IPS DF 4.7 (cell line): ENCODE results near the gene PDZRN4.
"Not testable (repeated sequence)": the region's sequence is repeated elsewhere in the genome, so short reads cannot be mapped to it uniquely, and the experiment has no call there.

ENCODE experiments used
- DNase-seq: peaks from one replicate; pipeline ENCODE4 v3.0.0-alpha.2; 2013; ENCODE audit warnings: low spot score; ENCODE audit errors: extremely low read depth

PDZRN4 gene

DNA sequence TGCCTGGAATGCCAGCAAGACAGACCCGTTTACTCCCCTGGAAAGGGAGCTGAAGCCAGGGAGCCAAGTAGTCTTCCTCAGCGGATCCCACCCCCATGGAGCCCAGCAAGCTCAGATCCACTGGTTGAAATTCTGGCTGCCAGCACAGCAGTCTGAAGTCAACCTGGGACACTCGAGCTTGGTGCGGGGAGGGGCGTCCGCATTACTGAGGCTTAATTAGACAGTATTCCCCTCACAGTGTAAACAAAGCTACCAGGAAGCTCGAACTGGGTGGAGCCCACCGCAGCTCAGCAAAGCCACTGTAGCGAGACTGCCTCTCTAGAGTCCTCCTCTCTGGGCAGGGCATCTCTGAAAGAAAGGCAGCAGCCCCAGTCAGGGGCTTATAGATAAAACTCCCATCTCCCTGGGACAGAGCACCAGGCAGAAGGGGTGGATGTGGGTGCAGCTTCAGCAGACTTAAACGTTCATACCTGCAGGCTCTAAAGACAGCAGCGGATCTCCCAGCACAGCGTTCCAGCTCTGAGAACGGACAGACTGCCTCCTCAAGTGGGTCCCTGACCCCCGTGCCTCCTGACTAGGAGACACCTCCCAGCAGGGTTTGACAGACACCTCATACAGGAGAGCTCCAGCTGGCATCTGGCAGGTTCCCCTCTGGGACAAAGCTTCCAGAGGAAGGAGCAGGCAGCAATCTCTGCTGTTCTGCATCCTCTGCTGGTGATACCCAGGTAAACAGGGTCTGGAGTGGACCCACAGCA lies 92.4 kb downstream of the PDZRN4 start:
- not testable (repeated sequence) for DNase-seq

DNA sequence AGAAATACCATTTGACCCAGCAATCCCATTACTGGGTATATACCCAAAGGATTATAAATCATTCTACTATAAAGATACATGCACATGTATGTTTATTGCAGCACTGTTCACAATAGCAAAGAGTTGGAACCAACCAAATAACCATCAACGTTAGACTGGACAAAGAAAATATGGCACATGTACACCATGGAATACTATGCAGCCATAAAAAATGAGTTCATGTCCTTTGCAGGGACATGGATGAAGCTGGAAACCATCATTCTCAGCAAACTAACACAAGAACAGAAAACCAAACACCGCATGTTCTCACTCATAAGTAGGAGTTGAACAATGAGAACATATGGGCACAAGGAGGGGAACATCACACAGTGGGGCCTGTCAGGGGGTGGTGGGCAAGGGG lies 97.3 kb downstream of the PDZRN4 start:
- not testable (repeated sequence) for DNase-seq

- no peak for DNase-seq
Measured at GRCh38 chr12:41286426-41286825, 98.3 kb downstream of the PDZRN4 start.

DNA sequence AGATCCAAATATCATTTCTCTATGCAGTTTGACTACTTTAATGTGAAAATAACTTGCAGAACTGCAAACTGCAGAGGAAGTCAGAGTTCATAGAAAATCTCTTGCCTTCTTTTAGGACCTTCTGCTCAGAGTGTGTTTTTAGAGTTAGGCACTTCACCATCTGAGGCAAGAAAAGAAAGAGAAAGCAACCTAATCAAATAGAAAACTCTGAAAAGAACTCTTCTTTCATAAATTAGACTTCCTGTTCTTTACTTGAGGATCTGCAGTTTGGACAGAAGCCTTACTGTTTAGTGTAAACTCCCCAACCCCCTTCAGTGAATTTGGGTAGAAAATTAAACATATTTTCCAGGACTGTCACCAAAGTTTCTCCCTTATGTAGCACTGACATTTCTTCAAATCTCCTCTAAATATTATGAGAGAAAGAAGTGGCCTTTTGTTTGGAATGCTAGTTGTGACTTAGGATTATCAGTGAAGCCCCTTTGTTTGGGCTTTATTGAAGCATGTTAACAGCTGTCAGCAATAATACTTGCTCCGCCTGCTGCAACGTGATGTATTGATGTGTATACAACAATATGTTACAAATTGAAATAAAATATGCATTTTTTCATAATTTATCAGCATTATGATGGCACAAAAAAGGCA lies 99.5 kb downstream of the PDZRN4 start:
- no peak for DNase-seq

DNA sequence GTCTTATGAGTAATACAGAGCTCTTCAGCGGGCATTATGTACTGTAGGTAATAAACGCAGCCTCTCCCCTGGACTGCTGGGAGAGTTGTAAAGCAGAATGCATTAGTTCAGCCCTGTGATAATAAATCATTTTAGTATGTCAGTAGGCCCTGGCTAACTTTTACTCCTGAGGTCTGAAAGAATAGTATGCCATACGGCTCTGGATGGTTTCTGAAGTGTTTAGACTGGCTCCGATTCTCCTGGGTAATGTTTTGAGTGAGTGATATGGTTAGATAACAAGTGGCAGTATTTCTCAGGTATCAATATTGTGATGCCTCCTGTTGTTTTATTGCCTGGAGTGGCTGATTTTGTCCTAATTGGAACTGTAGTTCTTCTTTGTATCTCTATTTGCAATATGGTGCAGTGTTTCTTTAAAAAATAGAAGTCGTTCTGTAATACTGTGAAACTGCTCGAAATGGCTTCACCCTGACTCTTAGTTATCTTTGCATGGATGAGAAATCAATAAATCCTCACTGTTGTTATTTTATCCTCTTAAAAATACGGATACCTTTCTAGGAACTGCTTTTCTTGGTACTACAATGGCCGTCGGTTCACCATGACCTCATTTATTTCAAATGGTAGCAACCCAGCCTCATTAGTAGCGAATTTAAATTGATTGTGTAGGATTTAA lies 100.2 kb downstream of the PDZRN4 start:
- DNase-seq = no peak

DNA sequence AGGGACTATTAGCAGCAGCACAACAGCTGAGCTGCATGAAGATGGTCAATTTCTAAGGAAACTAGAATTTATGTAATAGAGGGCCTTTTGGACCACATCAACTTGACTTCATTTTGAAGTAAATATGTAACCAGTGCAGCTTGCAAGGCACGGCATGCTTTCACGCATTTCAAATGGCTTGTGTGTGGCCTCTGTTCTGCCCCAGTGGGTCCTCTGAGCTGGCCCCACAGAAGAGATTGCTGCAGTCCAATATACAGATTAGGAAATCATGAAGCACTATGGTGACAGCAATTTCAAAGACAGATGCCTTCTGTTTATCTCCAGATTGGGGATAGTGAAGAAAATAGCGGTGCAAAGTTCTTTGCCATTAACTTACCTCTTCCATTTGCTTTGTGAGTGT lies 101.4 kb downstream of the PDZRN4 start:
- no peak for DNase-seq

GRCh38 chr12:41293011-41293410 lies 104.9 kb downstream of the PDZRN4 start:
- DNase-seq = no peak

- DNase-seq = no peak
Measured at GRCh38 chr12:41293461-41293860, 105.3 kb downstream of the PDZRN4 start.

- DNase-seq = no peak
Measured at GRCh38 chr12:41302979-41303403, 114.9 kb downstream of the PDZRN4 start.

DNA sequence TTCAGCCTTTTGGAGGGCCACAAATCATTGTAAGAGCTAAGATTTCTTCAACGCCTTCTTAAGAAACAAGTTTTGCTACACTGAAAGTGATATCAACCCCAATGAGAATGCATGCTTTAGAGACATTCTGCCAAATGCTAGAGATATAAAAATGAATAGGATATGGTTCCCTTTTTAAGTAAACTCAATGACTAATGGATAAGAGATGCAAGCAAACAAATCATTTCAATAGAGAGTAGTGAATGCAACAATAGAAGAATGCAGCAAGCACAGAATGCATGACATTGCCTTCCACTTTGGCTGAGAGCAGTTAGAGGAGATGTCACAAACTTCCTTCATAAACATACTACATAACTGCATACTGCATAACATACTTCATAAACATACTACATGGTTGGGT lies 116.4 kb downstream of the PDZRN4 start:
- no peak for DNase-seq

DNA sequence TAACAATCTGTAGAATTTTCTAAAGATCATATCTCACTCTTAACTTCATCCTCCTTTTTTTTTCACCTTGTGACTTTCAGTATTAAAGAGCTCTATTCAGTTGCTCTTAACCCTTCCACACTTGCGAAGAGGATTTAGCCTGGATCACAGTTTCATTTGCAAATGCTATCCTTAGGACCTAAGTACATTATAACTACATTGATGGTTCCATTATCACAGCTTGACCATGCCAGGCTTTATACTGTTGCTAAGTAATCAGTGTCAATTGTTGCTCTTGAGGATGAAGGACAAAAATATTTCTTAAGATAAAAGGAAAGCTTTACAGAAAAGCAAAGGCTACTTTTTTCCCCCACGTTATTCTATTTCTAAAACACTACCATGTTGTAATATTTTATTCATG lies 122.2 kb downstream of the PDZRN4 start:
- DNase-seq = no peak

DNA sequence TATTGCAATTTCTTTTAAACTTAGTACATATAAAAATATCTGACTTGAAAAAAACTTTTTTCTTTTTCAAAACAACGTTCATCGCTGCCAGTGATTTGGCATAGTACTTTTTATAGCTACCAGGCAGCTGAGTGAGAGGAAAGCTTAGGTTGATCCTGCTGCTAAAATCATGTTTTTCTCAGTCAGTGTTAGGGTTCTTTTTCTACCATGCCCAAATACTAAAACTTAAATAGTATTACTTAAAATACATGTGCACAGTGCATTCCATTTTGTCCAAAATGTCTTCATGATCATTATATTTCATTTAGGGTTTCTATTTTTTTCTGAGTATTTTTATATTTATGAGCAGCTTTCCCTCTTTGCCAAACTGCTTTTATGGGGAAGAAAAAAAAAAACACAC lies 123.8 kb downstream of the PDZRN4 start:
- no peak for DNase-seq

DNA sequence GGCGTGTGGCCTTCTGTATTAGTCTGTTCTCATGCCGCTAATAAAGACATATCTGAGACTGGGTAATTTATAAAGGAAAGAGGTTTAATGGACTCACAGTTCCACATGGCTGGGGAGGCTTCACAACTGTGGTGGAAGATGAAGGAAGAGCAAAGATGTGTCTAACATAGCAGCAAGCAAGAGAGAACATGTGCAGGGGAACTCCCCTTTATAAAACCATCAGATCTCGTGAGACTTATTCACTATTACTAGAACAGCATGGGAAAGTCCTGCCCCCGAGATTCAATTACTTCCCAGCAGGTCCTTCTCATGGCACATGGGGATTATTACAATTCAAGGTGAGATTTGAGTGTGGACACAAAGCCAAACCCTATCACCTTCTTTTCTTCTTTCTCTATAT lies 124.3 kb downstream of the PDZRN4 start:
- DNase-seq = not testable (repeated sequence)

DNA sequence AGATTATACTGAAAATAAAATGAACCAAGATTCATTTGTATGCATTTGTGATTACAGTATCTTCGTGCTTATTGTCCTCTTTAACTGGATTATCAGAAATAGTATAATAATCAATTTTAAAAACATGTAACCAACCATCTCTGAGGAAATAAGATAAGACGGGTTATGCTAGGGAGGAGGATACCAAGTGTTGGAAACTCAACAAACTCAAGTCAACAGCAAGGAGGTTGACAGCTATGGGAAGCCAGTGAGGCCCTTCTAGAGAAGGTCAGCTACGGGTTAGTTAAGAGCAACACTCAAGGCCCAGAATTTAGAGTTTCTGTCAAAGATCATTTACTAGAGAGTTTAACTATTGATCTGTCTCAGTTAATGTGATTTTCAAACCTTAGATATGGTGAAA lies 137.2 kb downstream of the PDZRN4 start:
- no peak for DNase-seq

DNA sequence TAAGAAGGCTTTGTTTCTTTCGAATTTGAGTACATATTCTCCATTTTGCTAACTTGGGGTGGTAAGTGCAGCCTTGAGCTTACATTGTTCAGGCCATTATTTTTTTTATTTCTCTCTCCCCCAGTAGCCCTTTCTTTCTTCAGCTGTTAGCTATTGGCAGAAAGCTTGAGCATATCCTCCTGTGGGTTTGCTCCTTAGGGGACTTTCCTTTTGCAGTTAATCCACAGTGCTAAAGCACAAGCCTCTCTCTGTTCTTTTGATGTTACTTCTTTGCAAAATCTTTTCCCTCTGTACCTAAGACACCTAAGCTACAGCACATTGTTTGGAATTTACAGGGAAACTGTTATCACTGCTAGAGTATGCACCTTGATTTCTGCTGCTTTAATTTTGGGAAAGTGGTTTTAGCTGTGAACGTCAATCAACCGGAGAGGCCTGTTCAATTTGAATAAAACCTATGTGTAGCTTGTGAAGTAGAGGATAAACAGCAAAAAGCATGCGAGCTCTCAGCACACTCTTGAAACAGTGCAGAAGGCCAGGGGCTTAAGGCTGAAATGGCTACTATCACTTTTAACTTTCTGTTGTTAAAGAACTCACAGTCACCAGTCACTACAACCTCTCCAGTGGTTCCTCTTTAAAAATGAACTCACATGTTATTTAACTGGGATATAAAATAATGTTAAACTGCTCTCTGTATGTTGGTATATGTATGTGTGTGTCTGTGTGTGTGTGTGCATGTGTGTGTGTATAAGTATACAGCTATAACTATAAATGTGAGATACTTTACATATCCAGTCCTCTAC lies 139.2 kb downstream of the PDZRN4 start:
- DNase-seq = no peak

DNA sequence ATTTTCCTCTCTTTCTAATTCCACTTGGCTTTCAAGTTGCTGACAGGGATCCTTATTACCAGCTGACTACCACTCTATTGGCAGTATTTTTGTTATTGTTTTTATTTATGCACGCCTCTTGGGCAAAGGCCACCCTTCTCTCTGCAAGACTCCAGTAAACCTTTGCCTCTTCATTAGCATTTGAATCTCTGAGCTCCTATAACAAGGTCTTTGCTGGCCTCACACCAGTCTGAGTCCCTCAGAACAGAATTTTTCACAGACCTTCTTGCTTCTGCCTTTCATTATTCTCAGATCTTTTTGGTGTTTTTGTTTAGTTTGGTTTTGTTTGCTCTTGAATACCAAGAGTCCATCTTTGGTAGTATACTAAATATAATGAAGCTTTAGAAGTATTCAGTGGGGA lies 145.9 kb downstream of the PDZRN4 start:
- DNase-seq = no peak

GRCh38 chr12:41334390-41334789 lies 146.3 kb downstream of the PDZRN4 start:
- no peak for DNase-seq

DNA sequence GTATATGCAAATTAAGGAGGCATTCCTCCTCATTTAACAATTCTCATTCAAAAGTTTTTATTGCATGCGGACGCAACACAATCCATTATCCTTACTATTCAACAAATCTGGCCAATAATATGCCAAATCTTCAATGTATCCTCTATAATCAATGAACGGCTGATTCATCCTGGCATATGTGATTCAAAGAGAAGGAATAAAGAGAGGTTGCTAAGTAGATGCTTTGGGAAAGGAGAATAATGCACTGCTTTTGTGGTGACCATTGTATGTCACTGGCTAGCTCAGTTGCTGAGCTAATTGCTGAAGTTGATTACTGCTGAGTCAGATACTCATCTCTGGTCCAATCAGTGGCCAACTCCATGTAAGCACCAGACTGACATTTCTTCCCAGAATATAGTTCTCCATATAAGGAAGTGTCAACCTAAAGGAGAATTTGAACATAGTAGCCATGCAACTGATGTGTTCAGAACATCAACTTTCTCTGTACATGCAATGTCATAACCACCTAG lies 148.0 kb downstream of the PDZRN4 start:
- DNase-seq = no peak

- no peak for DNase-seq
Measured at GRCh38 chr12:41339784-41340183, 151.7 kb downstream of the PDZRN4 start.

DNA sequence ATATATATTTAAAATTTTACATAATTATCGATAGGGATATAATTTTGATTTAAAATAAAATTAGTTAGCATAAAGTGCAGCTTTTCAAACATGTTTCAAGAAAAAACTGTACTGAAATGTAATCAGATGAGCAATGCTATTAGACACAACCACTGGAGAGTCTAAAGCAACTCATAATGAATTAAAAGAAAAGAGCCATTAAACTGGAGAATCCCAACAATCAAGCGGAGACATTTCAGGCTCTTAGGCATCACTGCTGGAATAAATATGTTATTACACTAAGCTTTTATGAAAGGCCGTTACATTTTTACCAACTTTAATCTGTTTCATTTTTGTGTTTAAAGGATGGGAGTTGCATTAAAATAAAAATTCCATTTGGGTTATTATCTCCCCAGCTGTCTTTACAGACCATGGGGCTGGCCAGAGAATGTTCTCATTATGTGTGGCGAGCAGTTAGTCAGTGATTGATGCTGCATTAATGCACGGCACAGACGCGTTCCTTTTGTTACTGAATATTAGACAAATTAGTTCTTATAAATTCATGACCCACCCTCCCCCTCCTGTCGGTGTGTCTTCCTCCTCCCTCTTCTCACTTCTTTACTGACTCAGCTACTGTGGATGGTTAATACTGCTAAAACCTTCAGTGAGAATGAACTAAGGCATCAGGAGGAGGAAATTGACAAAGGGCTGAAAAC lies 156.8 kb downstream of the PDZRN4 start:
- DNase-seq = no peak

DNA sequence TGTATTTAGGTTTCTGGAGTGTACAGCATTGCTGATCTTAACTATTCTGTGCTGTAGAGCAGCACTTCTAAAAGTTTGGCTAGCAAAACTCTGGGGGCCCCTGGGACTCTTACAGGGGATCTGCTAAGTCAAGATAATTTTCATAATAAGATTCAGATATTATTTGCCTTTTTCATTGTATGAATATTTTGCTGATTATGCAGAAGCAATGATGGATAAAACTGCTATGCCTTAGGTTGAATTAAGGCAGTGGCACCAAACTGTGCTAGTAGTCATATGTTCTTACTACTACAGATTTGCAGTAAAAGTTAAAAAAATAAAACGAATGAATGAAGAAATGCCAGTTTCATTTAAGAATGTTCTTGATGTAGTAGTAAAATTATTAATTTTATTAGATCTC lies 160.1 kb downstream of the PDZRN4 start:
- DNase-seq = no peak
